OCI-LY7 (cell line): ENCODE measurements around the gene RBM15.

Experiments used
- EZH2phosphoT487 ChIP-seq: fragments of 200-600 bp; sonication (generic); IDR thresholded peaks from 2 replicates; pipeline ENCODE4 v1.6.1; 2018; ENCODE audit warnings: low read depth, borderline replicate concordance, mild to moderate bottlenecking, mixed run types, antibody characterized with exemption, low read length, moderate library complexity, mixed read lengths
- TF ChIP-seq, protein P1 (sequence below): fragments of 200-600 bp; sonication (generic); conservative IDR thresholded peaks from 2 replicates; pipeline ENCODE4 v1.5.1; 2014; ENCODE audit warnings: mild to moderate bottlenecking, antibody characterized with exemption, low read length, moderate library complexity, mixed read lengths

DNA sequence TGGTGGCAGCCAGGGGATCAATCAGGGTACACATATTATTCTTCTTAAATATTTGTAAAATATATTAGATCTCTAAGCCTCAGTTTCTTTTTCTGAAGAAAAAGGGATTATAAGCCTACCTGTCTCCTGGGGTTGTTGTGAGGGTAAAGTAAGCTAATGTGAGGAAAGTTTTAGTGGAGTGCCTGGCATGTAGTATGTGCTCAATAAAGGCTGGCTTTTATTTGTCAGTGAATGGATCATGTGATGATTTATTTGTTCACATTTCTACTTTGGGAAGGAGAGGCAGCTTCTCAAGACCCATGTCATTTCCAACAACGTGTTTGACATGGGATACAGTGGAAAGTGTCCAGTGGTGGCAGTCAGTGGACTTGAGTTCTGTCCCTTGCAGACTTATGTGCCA, 12.4 kb upstream of the RBM15 start:
- TF ChIP-seq, protein P1, sequence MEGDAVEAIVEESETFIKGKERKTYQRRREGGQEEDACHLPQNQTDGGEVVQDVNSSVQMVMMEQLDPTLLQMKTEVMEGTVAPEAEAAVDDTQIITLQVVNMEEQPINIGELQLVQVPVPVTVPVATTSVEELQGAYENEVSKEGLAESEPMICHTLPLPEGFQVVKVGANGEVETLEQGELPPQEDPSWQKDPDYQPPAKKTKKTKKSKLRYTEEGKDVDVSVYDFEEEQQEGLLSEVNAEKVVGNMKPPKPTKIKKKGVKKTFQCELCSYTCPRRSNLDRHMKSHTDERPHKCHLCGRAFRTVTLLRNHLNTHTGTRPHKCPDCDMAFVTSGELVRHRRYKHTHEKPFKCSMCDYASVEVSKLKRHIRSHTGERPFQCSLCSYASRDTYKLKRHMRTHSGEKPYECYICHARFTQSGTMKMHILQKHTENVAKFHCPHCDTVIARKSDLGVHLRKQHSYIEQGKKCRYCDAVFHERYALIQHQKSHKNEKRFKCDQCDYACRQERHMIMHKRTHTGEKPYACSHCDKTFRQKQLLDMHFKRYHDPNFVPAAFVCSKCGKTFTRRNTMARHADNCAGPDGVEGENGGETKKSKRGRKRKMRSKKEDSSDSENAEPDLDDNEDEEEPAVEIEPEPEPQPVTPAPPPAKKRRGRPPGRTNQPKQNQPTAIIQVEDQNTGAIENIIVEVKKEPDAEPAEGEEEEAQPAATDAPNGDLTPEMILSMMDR, result no peak
- no peak for TF ChIP-seq EZH2phosphoT487
